ENCODE measurements around the gene ANXA4.

DNA sequence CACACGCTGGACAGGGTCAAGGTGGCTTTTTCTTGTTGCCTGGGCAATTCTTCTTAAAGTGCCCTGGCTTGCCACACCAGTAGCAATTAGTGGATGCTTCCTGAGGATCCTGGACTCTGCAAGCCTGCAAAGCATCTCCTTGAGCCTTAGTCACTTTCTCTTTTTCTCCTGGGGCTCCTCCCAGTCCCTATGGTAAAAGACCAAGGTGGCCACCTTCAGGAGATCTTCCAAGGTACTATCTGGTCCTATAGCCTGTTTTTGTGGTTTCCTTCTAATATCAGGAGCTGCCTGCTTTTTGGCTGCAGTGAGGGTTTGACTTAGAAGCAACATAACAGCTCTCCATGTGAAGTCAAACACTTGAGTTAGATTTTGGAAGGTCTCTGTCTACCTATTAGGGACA, 54.2 kb downstream of the ANXA4 start:
- TF ChIP-seq, protein P1, sequence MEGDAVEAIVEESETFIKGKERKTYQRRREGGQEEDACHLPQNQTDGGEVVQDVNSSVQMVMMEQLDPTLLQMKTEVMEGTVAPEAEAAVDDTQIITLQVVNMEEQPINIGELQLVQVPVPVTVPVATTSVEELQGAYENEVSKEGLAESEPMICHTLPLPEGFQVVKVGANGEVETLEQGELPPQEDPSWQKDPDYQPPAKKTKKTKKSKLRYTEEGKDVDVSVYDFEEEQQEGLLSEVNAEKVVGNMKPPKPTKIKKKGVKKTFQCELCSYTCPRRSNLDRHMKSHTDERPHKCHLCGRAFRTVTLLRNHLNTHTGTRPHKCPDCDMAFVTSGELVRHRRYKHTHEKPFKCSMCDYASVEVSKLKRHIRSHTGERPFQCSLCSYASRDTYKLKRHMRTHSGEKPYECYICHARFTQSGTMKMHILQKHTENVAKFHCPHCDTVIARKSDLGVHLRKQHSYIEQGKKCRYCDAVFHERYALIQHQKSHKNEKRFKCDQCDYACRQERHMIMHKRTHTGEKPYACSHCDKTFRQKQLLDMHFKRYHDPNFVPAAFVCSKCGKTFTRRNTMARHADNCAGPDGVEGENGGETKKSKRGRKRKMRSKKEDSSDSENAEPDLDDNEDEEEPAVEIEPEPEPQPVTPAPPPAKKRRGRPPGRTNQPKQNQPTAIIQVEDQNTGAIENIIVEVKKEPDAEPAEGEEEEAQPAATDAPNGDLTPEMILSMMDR (IDR thresholded peaks at IDR 0.05; ENCODE audit: poor library complexity): no peak
- TF ChIP-seq EZH2 (IDR thresholded peaks at IDR 0.05; ENCODE audit: borderline replicate concordance): no peak
- TF ChIP-seq EZH2phosphoT487 (IDR thresholded peaks at IDR 0.05; ENCODE audit: low read depth, severe bottlenecking, unreplicated experiment): no peak
